Activated T-cell treated with anti-CD3 and anti-CD28 coated beads, Interleukin-2, amount 50 U/mL, for 4 hours (primary cell): Measurements from ENCODE around the gene NEK6. TPM values are rescaled to one million over a fixed set of nuclear protein-coding genes. Genes with fewer than 3 reads are reported as not detected.

Experiments used
- ATAC-seq, 2 donors: fragments of 200-7000 bp; cut with Tn5 transposase; one replicate each; pipeline ENCODE4 v1.10.0; 2021
- DNase-seq: peaks from one replicate; pipeline ENCODE4 v3.0.0-alpha.2; 2020
- H3K27me3 Mint-ChIP-seq: one replicate; pipeline ENCODE4 v1.8.0; 2021; ENCODE audit warnings: low read depth, mixed read lengths
- H3K36me3 Mint-ChIP-seq: one replicate; pipeline ENCODE4 v1.8.0; 2022; ENCODE audit warnings: mixed read lengths; ENCODE audit not compliant: insufficient read depth
- H3K4me1 Mint-ChIP-seq: one replicate; pipeline ENCODE4 v1.8.0; 2021; ENCODE audit warnings: low read depth, mixed read lengths
- H3K4me3 Mint-ChIP-seq: one replicate; pipeline ENCODE4 v1.8.0; 2021; ENCODE audit warnings: mild to moderate bottlenecking, moderate library complexity, mixed read lengths
- H3K9me3 Mint-ChIP-seq: one replicate; pipeline ENCODE4 v1.8.0; 2021; ENCODE audit warnings: mixed read lengths
- total RNA-seq, 3 donors: library from RNA; stranded (reverse); gene quantifications; one replicate each; pipeline ENCODE4 v1.2.1, GENCODE V29; 2021

Gene NEK6
- total RNA-seq, 3 donors from 2014 or later: 29.8 to 46.1 (median 43.0) TPM

DNA sequence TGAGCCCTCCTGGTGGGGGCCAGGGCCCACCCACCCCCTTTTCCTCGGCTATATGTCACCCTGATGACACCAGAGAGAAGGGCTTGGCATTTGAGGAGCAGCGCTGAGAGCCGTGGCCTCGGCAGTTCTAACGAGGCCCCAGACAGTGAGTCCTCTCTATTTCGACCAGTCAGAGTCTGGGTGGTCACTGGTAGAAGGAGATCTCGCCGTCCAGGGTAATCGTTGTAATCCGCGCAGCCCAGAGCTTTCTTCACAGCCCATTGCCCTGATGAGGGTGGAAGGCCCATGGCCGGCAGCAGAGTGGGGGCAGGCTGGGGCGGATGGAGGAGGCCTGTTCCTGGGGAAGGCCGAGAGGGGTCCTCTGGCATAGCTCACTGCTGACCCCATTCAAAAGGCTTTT is 87.3 kb downstream of the NEK6 start:
- peaks cover 3% of the 10 kb centered on the region for H3K36me3 Mint-ChIP-seq
- DNase-seq: no peak
- H3K9me3 Mint-ChIP-seq: no peaks in the 10 kb centered on the region
- H3K4me3 Mint-ChIP-seq: no peak overlapping the region
- ATAC-seq: no peak
- H3K27me3 Mint-ChIP-seq: no peaks in the 10 kb centered on the region
- H3K4me1 Mint-ChIP-seq: no peaks in the 10 kb centered on the region

DNA sequence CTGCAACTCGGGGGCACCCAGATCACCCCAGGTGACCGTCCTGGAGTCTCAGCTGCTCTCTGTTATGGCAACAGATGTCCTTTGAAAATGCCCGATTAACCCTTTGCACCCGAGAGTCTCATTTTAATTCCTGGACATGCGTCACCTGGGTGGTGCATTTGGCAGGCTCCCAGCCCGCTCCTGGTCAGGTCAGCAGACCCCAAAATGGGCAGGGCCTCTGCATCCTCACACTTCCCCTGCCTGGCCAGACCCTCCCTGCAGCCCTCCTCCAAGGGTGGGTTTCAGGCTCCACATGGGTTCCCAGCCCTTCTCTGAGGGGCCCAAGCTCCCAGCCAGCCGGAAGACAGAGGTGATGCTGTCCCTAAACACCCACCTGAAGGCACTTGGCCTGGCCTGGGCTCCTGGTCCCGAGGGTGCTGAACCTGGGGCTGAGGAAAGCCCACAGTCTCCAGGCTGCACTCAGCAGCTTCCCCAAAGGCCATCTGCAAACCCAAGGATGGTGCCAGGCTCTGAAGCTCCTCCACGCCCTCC is 88.1 kb downstream of the NEK6 start:
- ATAC-seq (no peak), DNase-seq (no peak)
- H3K4me3 Mint-ChIP-seq: no peak overlapping the region
- no peaks in the 10 kb centered on the region for H3K9me3 Mint-ChIP-seq
- no peaks in the 10 kb centered on the region for H3K4me1 Mint-ChIP-seq
- no peaks in the 10 kb centered on the region for H3K27me3 Mint-ChIP-seq
- peaks cover 3% of the 10 kb centered on the region for H3K36me3 Mint-ChIP-seq

GRCh38 chr9:124346347-124347163 is 88.8 kb downstream of the NEK6 start:
- H3K9me3 Mint-ChIP-seq: no peaks in the 10 kb centered on the region
- H3K36me3 Mint-ChIP-seq: peaks cover 10% of the 10 kb centered on the region
- H3K27me3 Mint-ChIP-seq: no peaks in the 10 kb centered on the region
- DNase-seq (no peak), ATAC-seq (no peak)
- H3K4me3 Mint-ChIP-seq: no peak overlapping the region
- no peaks in the 10 kb centered on the region for H3K4me1 Mint-ChIP-seq

- Mint-ChIP-seq H3K27me3 (no peaks in the 10 kb centered on the region), H3K4me1 (no peaks in the 10 kb centered on the region), H3K9me3 (no peaks in the 10 kb centered on the region), H3K4me3 (no peak overlapping the region), H3K36me3 (peaks cover 14% of the 10 kb centered on the region)
- DNase-seq (no peak), ATAC-seq (no peak)
These were observed 89.6 kb downstream of the NEK6 start for GRCh38 chr9:124347206-124347967.

GRCh38 chr9:124347968-124348358 is 90.2 kb downstream of the NEK6 start:
- H3K4me1 Mint-ChIP-seq: no peaks in the 10 kb centered on the region
- H3K4me3 Mint-ChIP-seq: no peak overlapping the region
- DNase-seq: no peak
- H3K9me3 Mint-ChIP-seq: no peaks in the 10 kb centered on the region
- peaks cover 19% of the 10 kb centered on the region for H3K36me3 Mint-ChIP-seq
- no peaks in the 10 kb centered on the region for H3K27me3 Mint-ChIP-seq
- no peak for ATAC-seq

- DNase-seq: no peak
- no peaks in the 10 kb centered on the region for H3K4me1 Mint-ChIP-seq
- H3K27me3 Mint-ChIP-seq: no peaks in the 10 kb centered on the region
- no peaks in the 10 kb centered on the region for H3K9me3 Mint-ChIP-seq
- H3K36me3 Mint-ChIP-seq: peaks cover 20% of the 10 kb centered on the region
- no peak for ATAC-seq
- H3K4me3 Mint-ChIP-seq: no peak overlapping the region
These were observed 90.6 kb downstream of the NEK6 start for GRCh38 chr9:124348363-124348762.

DNA sequence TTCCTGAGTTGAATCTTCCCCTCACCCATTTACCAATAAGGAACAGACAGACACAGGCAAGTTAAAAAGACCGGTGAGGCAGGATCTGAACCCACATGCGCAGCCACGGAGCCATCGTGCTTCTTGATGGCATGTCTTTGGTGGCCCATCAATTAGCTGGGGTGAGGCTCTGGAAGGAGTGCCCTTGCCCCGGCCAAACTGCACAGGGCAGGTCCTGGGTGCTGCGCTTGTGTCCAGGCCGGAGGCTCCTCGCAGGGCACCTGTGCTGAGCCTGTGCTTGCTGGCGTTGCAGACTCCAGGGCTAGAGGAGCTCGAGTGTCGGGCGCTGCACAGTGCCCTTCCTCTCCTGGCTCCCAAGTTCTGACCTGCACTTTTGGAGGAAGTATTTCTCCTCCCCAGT is 91.1 kb downstream of the NEK6 start:
- H3K4me3 Mint-ChIP-seq: no peak overlapping the region
- ATAC-seq: no peak
- no peaks in the 10 kb centered on the region for H3K27me3 Mint-ChIP-seq
- H3K4me1 Mint-ChIP-seq: no peaks in the 10 kb centered on the region
- peaks cover 23% of the 10 kb centered on the region for H3K36me3 Mint-ChIP-seq
- DNase-seq: no peak
- H3K9me3 Mint-ChIP-seq: no peaks in the 10 kb centered on the region

- Mint-ChIP-seq H3K4me1 (no peaks in the 10 kb centered on the region), H3K27me3 (no peaks in the 10 kb centered on the region), H3K36me3 (peaks cover 25% of the 10 kb centered on the region), H3K9me3 (no peaks in the 10 kb centered on the region), H3K4me3 (no peak overlapping the region)
- no peak for DNase-seq
- no peak for ATAC-seq
These were observed 91.5 kb downstream of the NEK6 start for GRCh38 chr9:124349267-124349666.

DNA sequence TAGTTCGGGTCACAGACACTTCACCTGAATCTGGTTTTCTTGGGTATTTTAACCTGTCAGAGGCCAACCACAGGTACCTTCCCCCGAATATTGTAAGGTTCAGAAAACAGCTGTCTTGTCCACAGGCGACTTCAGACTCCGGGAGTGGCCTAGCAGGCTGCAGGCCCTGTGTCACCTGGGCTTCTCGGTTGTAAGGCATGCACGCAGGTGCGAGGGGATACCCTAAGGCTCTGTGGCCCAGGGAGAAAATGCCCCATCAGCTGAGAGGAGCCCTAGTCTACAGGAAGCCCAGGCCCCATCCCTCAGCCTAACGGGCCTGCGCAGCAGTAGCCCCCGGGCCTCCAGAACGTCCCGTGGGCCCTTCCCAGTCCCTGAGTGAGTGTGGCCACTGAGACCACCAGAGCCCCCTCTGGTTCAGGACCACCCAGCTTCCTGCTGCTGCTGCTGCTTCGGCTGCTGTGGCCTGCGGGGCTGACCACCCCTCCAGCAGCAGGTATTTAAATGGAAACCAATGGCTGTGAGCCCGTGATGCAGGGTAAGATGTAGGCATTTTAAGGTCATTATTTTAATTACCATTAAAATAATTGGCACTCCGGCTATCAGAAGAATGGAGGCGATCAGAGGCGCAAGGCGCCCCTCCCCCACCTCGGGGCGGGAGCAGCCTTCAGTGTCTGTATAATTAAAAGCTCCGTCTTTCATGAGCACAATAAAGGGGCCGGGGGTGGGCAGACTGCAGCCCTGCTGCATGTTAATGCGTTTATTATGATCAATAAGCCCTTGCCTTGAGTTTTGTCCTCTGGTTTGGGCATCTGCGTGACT is 92.1 kb downstream of the NEK6 start:
- Mint-ChIP-seq H3K36me3 (peaks cover 25% of the 10 kb centered on the region), H3K4me3 (no peak overlapping the region), H3K27me3 (no peaks in the 10 kb centered on the region), H3K9me3 (no peaks in the 10 kb centered on the region), H3K4me1 (no peaks in the 10 kb centered on the region)
- no peak for ATAC-seq
- no peak for DNase-seq

DNA sequence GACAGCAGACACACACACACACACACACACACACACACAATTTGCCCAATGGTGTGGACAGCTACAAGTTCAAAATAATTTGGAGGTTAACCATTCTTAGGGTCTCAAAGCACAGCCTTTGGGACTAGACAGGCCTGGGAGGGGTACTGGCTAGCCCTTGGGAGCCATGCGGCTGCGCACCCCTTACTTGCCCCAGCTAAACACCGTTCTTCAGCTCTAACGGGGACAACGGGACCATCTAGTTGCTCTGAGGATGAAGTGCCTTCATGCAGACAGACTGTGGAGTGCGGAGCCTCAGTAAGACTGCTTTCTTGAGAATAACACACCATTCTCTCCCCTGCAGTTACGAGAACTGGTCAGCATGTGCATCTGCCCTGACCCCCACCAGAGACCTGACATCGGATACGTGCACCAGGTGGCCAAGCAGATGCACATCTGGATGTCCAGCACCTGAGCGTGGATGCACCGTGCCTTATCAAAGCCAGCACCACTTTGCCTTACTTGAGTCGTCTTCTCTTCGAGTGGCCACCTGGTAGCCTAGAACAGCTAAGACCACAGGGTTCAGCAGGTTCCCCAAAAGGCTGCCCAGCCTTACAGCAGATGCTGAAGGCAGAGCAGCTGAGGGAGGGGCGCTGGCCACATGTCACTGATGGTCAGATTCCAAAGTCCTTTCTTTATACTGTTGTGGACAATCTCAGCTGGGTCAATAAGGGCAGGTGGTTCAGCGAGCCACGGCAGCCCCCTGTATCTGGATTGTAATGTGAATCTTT is 92.9 kb downstream of the NEK6 start:
- H3K27me3 Mint-ChIP-seq: no peaks in the 10 kb centered on the region

GRCh38 chr9:124351672-124352468 is 94.1 kb downstream of the NEK6 start:
- DNase-seq (no peak), ATAC-seq (no peak)
- Mint-ChIP-seq H3K9me3 (no peaks in the 10 kb centered on the region), H3K27me3 (no peaks in the 10 kb centered on the region), H3K4me1 (peaks cover under 1% of the 10 kb centered on the region), H3K4me3 (no peak overlapping the region), H3K36me3 (peaks cover 29% of the 10 kb centered on the region)

More for the DNA sequence above, 92.9 kb downstream of the NEK6 start:
- no peak for DNase-seq
- Mint-ChIP-seq H3K4me3 (no peak overlapping the region), H3K9me3 (no peaks in the 10 kb centered on the region), H3K4me1 (no peaks in the 10 kb centered on the region), H3K36me3 (peaks cover 25% of the 10 kb centered on the region)
- no peak for ATAC-seq

DNA sequence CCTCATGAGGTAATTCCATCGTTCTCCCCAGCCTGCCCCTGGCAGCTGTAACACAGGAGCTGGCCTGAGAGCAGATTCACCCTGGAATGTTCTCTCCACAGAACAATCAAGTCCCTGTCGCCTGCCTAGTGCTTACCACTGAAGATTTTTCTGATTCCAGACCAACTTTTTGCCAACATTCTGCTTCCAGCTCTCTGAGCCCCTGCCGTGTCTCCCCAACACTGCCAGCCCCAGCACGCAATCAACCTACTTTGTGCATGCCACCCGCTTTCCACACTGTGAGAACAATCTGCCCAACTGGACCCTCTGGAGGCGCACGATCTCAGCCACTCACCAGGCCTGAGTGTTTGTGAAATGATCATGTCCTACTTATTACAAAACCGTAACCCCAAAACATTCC is 94.9 kb downstream of the NEK6 start:
- ATAC-seq (no peak), DNase-seq (no peak)
- Mint-ChIP-seq H3K4me3 (no peak overlapping the region), H3K36me3 (peaks cover 29% of the 10 kb centered on the region), H3K9me3 (no peaks in the 10 kb centered on the region), H3K27me3 (no peaks in the 10 kb centered on the region), H3K4me1 (peaks cover 8% of the 10 kb centered on the region)

DNA sequence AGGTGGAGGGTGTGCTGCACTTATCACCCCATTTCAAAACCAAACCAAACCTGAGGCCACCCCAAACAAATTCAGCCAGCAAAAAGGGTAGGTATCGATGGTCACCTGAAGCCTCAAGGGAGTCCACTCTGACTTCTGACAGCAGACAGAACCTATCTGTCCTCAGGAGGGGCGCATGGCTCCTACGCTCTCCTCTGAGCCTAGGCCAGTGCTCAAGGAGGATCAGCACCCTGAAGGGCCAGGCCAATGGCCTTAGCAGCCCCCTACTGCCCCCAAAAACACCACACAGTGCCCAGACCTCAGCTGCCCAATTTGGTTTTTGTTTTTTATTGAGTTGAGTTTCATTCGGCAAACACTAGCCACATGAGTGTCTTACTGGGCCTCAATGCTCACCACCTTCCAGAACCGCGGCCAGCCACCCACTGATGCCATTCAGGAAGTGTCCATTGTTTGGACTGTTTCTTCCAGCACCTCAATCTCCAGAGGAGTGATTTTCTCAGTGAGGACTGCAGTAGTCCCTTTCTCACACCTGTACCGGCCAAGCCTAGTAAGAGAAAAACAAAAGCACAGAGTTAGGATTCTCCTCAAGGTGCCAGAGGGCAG is 95.5 kb downstream of the NEK6 start:
- Mint-ChIP-seq H3K36me3 (peaks cover 29% of the 10 kb centered on the region), H3K9me3 (no peaks in the 10 kb centered on the region), H3K27me3 (no peaks in the 10 kb centered on the region), H3K4me3 (no peak overlapping the region), H3K4me1 (peaks cover 14% of the 10 kb centered on the region)
- no peak for ATAC-seq
- DNase-seq: no peak
